Skeletal muscle satellite cell (primary cell): ENCODE measurements around the gene PRKD3.
"Not testable (repeated sequence)": the region's sequence is repeated elsewhere in the genome, so short reads cannot be mapped to it uniquely, and the experiment has no call there.

Source experiments
- H3K27me3 ChIP-seq: 2 replicates; pipeline ENCODE4 v1.7.0; 2013; ENCODE audit warnings: low read length; ENCODE audit not compliant: control insufficient read depth, insufficient read depth
- H3K36me3 ChIP-seq: 2 replicates; pipeline ENCODE4 v1.7.0; 2013; ENCODE audit warnings: mild to moderate bottlenecking, control low read depth, low read length; ENCODE audit not compliant: insufficient read depth
- H3K4me1 ChIP-seq: 2 replicates; pipeline ENCODE4 v1.7.0; 2013; ENCODE audit warnings: low read length; ENCODE audit not compliant: control insufficient read depth, insufficient read depth
- H3K4me2 ChIP-seq: 2 replicates; pipeline ENCODE4 v1.7.0; 2013; ENCODE audit warnings: mild to moderate bottlenecking, low read length
- H3K4me3 ChIP-seq: 2 replicates; pipeline ENCODE4 v1.7.0; 2013; ENCODE audit warnings: low read length
- H3K9ac ChIP-seq: 2 replicates; pipeline ENCODE4 v1.7.0; 2013; ENCODE audit warnings: mild to moderate bottlenecking, low read depth, low read length, moderate library complexity
- H3K9me3 ChIP-seq: replicated peaks from 2 replicates; pipeline ENCODE4 v1.7.0; 2013; ENCODE audit warnings: mild to moderate bottlenecking, control low read depth, low read length

PRKD3 gene

DNA sequence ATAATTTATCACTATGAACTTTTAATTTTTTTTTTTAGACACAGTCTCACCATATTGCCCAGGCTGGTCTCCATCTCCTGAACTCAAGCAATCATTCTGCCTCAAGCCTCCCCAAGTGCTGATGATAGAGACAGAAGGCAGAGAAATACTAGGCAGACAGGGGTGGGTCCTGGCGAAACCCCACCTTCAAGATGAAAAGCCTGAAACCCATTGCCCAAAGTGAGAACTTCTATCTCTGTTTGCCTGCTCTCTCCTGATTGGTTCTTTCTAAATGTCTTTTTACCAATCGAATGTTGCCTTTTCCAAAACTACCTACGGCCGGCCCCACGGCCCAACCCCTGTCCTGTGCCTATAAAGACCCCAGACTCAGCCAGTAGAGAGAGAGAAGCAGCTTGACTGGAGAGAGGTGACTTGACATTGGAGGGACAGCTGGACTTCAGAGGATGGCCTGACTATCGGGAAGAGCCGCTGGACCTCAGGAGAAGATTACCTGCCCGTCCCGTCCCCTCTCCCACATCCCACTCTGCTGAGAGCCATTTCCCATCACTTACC is 21.9 kb downstream of the PRKD3 start:
- Histone ChIP-seq H3K4me1 (no peaks in the 10 kb centered on the region), H3K9me3 (no peaks in the 10 kb centered on the region), H3K9ac (no peak overlapping the region), H3K36me3 (peaks cover 4% of the 10 kb centered on the region), H3K27me3 (no peaks in the 10 kb centered on the region), H3K4me2 (no peak overlapping the region), H3K4me3 (no peak overlapping the region)

DNA sequence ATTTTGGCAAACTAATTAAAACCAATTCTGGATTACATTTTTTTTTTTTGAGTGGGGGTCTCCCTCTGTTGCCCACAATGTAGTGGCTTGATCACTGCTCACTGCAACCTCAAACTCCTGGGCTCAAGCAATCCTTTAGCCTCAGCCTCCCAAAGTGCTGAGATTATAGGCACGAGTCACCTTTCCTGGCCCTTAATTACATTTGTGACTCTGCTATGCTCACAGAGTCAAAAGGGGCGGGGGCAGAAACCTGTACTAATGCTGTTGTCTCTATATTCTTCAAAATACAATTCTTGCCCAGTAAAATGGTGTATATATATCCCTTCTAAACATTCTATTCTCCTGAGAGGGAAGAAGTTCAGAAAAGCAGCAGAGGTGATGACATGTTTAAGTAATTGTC is 23.2 kb downstream of the PRKD3 start:
- Histone ChIP-seq H3K9me3 (no peaks in the 10 kb centered on the region), H3K9ac (no peak overlapping the region)

DNA sequence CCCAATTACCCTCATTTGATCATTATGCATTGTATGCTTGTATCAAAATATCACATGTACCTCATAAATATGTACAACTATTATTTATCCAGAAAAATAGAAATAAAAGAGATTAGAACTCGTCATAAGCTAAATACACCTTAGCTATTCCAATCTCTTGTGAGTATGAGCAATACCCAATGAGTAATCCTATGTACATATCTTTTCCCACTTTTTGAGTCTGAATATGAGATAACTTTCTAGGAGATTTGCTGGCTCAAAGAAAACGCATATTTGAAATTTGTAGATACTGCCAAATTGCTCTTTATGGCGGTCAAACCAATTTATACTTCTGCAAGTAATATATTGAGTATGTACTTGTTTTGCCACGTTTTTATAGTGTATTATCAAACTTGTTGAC is 24.1 kb downstream of the PRKD3 start:
- Histone ChIP-seq H3K4me1 (no peaks in the 10 kb centered on the region), H3K9ac (no peak overlapping the region), H3K9me3 (no peaks in the 10 kb centered on the region), H3K4me2 (no peak overlapping the region), H3K4me3 (no peak overlapping the region), H3K36me3 (peaks cover 4% of the 10 kb centered on the region), H3K27me3 (no peaks in the 10 kb centered on the region)

More for the DNA sequence above, 23.2 kb downstream of the PRKD3 start:
- peaks cover 4% of the 10 kb centered on the region for H3K36me3 ChIP-seq
- H3K27me3 ChIP-seq: no peaks in the 10 kb centered on the region
- no peak overlapping the region for H3K4me2 ChIP-seq
- no peaks in the 10 kb centered on the region for H3K4me1 ChIP-seq
- no peak overlapping the region for H3K4me3 ChIP-seq

DNA sequence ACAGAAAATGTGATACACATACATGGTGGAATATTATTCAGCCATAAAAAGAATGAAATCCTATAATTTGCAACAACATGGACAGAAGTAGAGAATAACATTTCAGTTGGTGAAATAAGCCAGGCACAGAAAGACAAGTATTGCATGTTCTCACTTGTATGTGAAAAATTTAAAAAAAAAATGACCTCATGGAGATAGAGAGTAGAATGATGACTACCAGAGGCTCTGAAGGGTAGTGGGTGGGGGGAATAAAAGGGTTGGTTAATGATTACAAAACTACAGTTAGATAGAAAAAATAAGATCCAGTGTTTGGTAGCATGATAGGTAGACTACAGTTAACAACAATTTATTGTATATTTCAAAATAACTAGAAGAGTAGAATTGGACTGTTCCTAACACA is 24.5 kb downstream of the PRKD3 start:
- Histone ChIP-seq H3K4me3 (no peak overlapping the region), H3K36me3 (peaks cover 4% of the 10 kb centered on the region), H3K9me3 (no peaks in the 10 kb centered on the region), H3K9ac (no peak overlapping the region), H3K27me3 (no peaks in the 10 kb centered on the region), H3K4me2 (no peak overlapping the region), H3K4me1 (no peaks in the 10 kb centered on the region)

DNA sequence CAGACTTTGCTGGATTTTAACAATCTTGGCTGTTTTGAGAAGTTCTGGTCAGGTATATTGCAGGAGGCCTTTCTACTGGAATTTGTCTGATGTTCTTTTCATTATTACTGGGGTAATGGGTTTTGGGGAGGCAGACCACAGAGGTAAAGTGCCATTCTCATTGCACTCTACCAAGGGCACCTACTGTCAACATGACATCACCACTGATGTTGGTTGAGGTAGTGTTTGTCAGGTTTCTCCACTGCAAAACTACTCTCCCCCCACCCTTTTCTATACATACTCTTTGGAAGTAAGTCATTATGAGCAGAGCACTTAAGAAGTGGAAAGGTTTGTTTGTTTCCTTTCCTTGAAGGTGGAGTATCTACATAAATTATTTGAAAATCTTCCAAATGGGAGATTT is 27.0 kb downstream of the PRKD3 start:
- no peaks in the 10 kb centered on the region for H3K4me1 ChIP-seq
- no peak overlapping the region for H3K9ac ChIP-seq
- H3K4me3 ChIP-seq: no peak overlapping the region
- H3K27me3 ChIP-seq: no peaks in the 10 kb centered on the region
- no peak overlapping the region for H3K4me2 ChIP-seq
- peaks cover 4% of the 10 kb centered on the region for H3K36me3 ChIP-seq
- H3K9me3 ChIP-seq: no peaks in the 10 kb centered on the region

DNA sequence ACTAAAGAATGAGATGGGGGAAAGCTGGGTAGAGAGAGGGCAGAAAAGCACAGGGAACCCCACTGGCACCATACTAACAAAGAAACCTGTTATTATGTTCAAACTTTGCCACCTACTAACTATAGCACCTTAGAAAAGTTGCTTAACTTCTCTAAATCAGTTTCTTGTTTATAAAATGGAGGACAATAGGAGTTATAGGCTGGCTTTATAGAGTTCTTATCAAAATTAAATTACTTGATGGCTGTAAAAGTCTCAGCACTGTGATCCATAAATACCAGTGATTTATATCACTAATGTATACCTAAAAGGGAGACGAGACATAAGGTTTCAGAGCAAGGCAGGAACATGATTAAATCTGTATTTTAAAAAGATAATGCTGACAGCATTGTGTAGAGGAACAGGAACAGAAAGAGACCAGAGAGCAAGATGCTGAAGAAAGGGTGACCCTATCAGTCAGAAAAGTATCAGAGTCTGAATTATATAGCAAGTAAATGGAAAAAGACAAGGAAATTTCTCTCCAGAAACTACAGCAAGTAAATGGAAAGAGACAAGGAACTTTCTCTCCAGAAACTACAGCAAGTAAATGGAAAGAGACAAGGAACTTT is 29.1 kb downstream of the PRKD3 start:
- Histone ChIP-seq H3K36me3 (peaks cover 14% of the 10 kb centered on the region), H3K9ac (no peak overlapping the region), H3K4me1 (no peaks in the 10 kb centered on the region), H3K27me3 (no peaks in the 10 kb centered on the region), H3K4me3 (no peak overlapping the region), H3K9me3 (no peaks in the 10 kb centered on the region), H3K4me2 (no peak overlapping the region)

DNA sequence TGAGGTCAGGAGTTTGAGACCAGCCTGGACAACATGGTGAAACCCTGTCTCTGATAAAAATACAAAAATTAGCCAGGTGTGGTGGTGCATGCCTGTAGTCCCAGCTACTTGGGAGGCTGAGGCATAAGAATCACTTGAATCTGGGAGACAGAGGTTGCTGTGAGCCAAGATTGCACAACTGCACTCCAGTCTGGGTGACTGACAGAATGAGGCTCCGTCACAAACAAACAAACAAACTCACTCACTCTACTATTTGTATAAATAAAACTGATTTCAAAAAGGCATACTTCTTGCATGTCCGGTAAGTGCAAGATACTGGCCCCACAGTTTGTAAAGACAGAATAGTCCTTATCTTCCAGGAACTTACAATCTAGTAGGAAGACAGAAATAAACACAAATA is 29.8 kb downstream of the PRKD3 start:
- not testable (repeated sequence) for H3K4me1 ChIP-seq, H3K4me2 ChIP-seq, H3K9me3 ChIP-seq, H3K9ac ChIP-seq, H3K4me3 ChIP-seq, H3K27me3 ChIP-seq
- H3K36me3 ChIP-seq: peaks cover 12% of the 10 kb centered on the region

DNA sequence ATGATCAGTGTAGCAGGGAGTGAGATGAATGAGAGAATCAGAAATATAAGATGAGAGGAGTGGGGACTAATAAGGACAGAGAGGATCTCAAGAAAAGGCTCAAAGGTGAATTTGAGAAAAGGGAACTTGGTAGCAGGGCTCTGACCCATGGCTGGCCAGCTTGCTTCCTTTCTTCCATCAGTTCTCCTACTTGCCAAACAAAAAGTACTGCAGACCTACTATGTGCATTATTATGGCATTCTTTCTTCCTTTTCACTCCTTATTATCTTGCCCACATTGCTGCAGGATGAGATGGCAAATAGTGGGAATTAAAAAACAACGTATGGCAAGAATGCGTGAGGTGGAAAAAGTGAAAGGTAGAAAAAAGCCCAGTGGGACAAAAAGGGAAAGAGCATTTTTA is 33.0 kb downstream of the PRKD3 start:
- Histone ChIP-seq H3K4me1 (no peaks in the 10 kb centered on the region), H3K9me3 (no peaks in the 10 kb centered on the region), H3K9ac (no peak overlapping the region), H3K27me3 (no peaks in the 10 kb centered on the region), H3K4me2 (no peak overlapping the region), H3K36me3 (peaks cover 18% of the 10 kb centered on the region), H3K4me3 (no peak overlapping the region)

DNA sequence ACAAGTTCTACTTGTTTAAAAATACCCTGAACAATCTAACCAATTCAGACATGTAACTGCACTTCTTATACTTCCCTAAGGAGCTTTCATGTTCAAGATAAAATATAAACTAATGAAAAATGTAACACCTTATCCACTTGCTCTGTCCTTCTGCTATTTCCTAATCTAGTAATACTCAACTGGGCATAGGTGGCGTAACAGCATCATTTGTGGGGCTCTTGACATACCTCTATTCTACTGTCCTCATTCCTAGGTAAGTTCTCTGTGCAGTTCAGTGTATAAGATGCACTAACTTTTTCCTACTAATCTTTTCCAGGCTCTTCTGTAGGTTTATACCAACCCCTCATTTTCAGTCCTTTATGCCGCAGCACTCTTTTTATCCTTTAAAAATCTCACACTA is 36.7 kb downstream of the PRKD3 start:
- peaks cover 18% of the 10 kb centered on the region for H3K36me3 ChIP-seq

DNA sequence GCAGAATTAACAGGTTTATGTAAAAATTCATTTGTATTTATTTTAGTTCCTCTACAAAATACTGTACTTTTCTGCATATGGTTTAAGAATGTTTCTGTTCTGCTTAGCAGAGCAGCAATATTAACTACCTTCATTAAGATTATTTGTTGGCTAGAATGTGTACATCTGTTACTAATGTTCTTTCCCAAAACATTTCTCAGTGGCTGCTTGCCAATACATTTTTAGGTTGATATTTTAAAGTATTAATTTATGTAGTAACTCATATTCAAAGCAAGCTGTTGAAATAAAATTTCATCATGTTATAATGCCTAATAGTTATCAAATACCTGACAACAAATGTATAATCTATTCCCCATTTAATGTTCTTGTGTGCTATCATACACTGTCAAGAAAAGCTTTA is 40.3 kb downstream of the PRKD3 start:
- Histone ChIP-seq H3K4me3 (no peak overlapping the region), H3K4me2 (peak overlapping the region; percentile 23), H3K36me3 (peaks cover 24% of the 10 kb centered on the region), H3K9ac (no peak overlapping the region), H3K27me3 (no peaks in the 10 kb centered on the region), H3K9me3 (no peaks in the 10 kb centered on the region), H3K4me1 (peaks cover 26% of the 10 kb centered on the region)

More for the DNA sequence above, 36.7 kb downstream of the PRKD3 start:
- peaks cover 19% of the 10 kb centered on the region for H3K4me1 ChIP-seq
- H3K27me3 ChIP-seq: no peaks in the 10 kb centered on the region
- H3K4me2 ChIP-seq: no peak overlapping the region
- no peak overlapping the region for H3K9ac ChIP-seq
- no peak overlapping the region for H3K4me3 ChIP-seq
- no peaks in the 10 kb centered on the region for H3K9me3 ChIP-seq

DNA sequence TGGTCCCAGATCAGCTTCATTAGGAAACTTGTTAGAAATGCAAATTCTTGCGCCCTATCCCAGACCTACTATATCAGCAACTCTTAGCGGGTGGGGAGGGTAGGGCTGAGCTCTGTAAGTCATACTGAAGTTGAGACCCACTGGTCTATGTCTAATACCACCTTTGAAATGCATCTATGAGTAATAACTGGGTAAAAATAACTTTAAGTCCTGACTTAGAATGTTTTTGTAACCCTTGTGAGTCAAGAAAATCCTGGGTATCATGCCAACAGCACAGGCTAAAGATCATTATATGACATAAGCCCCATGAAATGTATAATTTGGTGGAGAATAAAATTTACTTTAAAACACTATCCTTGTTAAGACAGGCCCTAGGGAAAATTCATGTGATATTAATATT is 41.4 kb downstream of the PRKD3 start:
- H3K27me3 ChIP-seq: no peaks in the 10 kb centered on the region
- peak overlapping the region; percentile 65 for H3K4me2 ChIP-seq
- peak overlapping the region; percentile 3 for H3K4me3 ChIP-seq
- no peaks in the 10 kb centered on the region for H3K9me3 ChIP-seq
- no peak overlapping the region for H3K9ac ChIP-seq
- peaks cover 24% of the 10 kb centered on the region for H3K36me3 ChIP-seq
- peaks cover 26% of the 10 kb centered on the region for H3K4me1 ChIP-seq

DNA sequence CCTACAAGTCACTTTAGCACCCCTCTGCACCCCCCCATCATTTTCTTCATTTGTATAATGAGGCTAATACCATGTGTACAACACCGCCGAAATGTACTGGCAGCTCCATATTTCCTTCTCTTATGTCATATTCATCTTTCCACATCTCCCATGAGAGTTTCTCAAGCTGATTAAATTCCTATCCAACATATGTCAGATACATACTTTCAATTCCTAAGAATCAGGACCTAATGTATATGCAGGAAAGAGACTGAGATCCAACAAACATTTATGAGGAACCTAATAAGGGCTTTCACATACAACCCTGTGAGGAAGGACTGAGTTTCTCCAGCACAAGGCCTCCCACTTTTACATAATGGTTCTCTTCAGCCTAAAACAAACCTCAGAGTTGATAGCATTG is 41.9 kb downstream of the PRKD3 start:
- Histone ChIP-seq H3K4me3 (peak overlapping the region; percentile 3), H3K9ac (no peak overlapping the region), H3K27me3 (no peaks in the 10 kb centered on the region), H3K36me3 (peaks cover 21% of the 10 kb centered on the region), H3K4me1 (peaks cover 26% of the 10 kb centered on the region), H3K4me2 (peak overlapping the region; percentile 48), H3K9me3 (no peaks in the 10 kb centered on the region)
